Smooth muscle cell (in vitro differentiated cells): ENCODE results near the gene ACOXL. TPM values are rescaled to one million over a fixed set of nuclear protein-coding genes. Genes with fewer than 3 reads are reported as not detected.

Experiments
- DNase-seq: peaks from one replicate; lab custom pipeline; 2025; ENCODE audit not compliant: unreplicated experiment; lab: John Stamatoyannopoulos, UW
- H2AFZ ChIP-seq: fragments of 200-600 bp; sonication (generic); 2 replicates; pipeline ENCODE4 v1.6.0; 2016; ENCODE audit warnings: antibody characterized with exemption, low read depth, mild to moderate bottlenecking
- H3F3A ChIP-seq: fragments of 200-600 bp; sonication (generic); 2 replicates; pipeline ENCODE4 v1.6.0; 2017; ENCODE audit warnings: antibody characterized with exemption, low read depth
- H3K27ac ChIP-seq: fragments of 200-600 bp; sonication (generic); 2 replicates; pipeline ENCODE4 v1.5.1; 2016; ENCODE audit warnings: low read depth, mild to moderate bottlenecking
- H3K27me3 ChIP-seq: fragments of 200-600 bp; sonication (generic); 2 replicates; pipeline ENCODE4 v1.6.1; 2016; ENCODE audit warnings: low read depth, mild to moderate bottlenecking
- H3K36me3 ChIP-seq: fragments of 200-600 bp; sonication (generic); 2 replicates; pipeline ENCODE4 v1.5.1; 2016; ENCODE audit warnings: low read depth
- H3K4me1 ChIP-seq: fragments of 200-600 bp; sonication (generic); 2 replicates; pipeline ENCODE4 v1.5.1; 2016; ENCODE audit warnings: low read depth
- H3K4me2 ChIP-seq: fragments of 200-600 bp; sonication (generic); 2 replicates; pipeline ENCODE4 v1.6.0; 2016; ENCODE audit warnings: mild to moderate bottlenecking
- H3K4me3 ChIP-seq: fragments of 200-600 bp; sonication (generic); 2 replicates; pipeline ENCODE4 v1.5.1; 2016; ENCODE audit warnings: mild to moderate bottlenecking
- H3K79me2 ChIP-seq: fragments of 200-600 bp; sonication (generic); 2 replicates; pipeline ENCODE4 v1.6.0; 2016; ENCODE audit warnings: low read depth, mild to moderate bottlenecking
- H3K9ac ChIP-seq: fragments of 200-600 bp; sonication (generic); 2 replicates; pipeline ENCODE4 v1.6.0; 2016; ENCODE audit warnings: low read depth
- H3K9me3 ChIP-seq: fragments of 200-600 bp; sonication (generic); replicated peaks from 2 replicates; pipeline ENCODE4 v1.5.1; 2016; ENCODE audit warnings: low read depth
- H4K20me1 ChIP-seq: fragments of 200-600 bp; sonication (generic); 2 replicates; pipeline ENCODE4 v1.6.0; 2016; ENCODE audit warnings: low read depth
- CTCF ChIP-seq: fragments of 200-600 bp; sonication (generic); IDR thresholded peaks from 2 replicates; pipeline ENCODE4 v1.5.1; 2017; ENCODE audit warnings: borderline replicate concordance, mild to moderate bottlenecking, antibody characterized with exemption; ENCODE audit not compliant: insufficient read depth, poor library complexity, severe bottlenecking
- WGBS: methylation state at CpG from one replicate; pipeline ENCODE4 v1.1.7; 2016; ENCODE audit warnings: low lambda C conversion rate; 5-methylcytosine and 5-hydroxymethylcytosine counted together
- polyA plus RNA-seq: library from polyadenylated mRNA; unstranded; fragments of >200 nt; fragmentation: Nextera tagmentation; extraction: Ambion mirVana; gene quantifications from 2 replicates; pipeline ENCODE4 v1.2.1, GENCODE V29; 2016
- total RNA-seq: library from RNA; depleted of rRNA; stranded (reverse); fragments of >200 nt; gene quantifications from 2 replicates; pipeline ENCODE4 v1.2.3, GENCODE V29; 2014

ACOXL gene
- total and polyA plus RNA-seq, 2 experiments from 2014 or later: not detected

GRCh38 chr2:110828330-110828729, 96.0 kb downstream of the ACOXL start:
- Histone ChIP-seq H4K20me1 (no peaks in the 10 kb centered on the region), H3F3A (no peaks in the 10 kb centered on the region), H3K79me2 (no peaks in the 10 kb centered on the region), H3K4me3 (no peak overlapping the region), H3K9me3 (no peaks in the 10 kb centered on the region), H3K9ac (no peak overlapping the region), H3K4me1 (no peaks in the 10 kb centered on the region), H2AFZ (no peak overlapping the region), H3K27ac (no peak overlapping the region), H3K27me3 (peaks cover 9% of the 10 kb centered on the region), H3K4me2 (no peak overlapping the region), H3K36me3 (no peaks in the 10 kb centered on the region)
- WGBS: 56% methylated on average over 6 of the region's 6 CpGs
- no peak for DNase-seq
- TF ChIP-seq CTCF: no peak

GRCh38 chr2:110829413-110830146, 97.2 kb downstream of the ACOXL start:
- 93% methylated on average over 6 of the region's 6 CpGs for WGBS
- Histone ChIP-seq H3F3A (no peaks in the 10 kb centered on the region), H3K9ac (no peak overlapping the region), H3K27me3 (peaks cover 21% of the 10 kb centered on the region), H3K4me1 (peaks cover 1% of the 10 kb centered on the region), H2AFZ (no peak overlapping the region), H3K36me3 (no peaks in the 10 kb centered on the region), H3K4me3 (no peak overlapping the region), H4K20me1 (no peaks in the 10 kb centered on the region), H3K4me2 (no peak overlapping the region), H3K27ac (no peak overlapping the region), H3K9me3 (no peaks in the 10 kb centered on the region), H3K79me2 (no peaks in the 10 kb centered on the region)
- no peak for TF ChIP-seq CTCF
- no peak for DNase-seq

- Histone ChIP-seq H3K27ac (no peak overlapping the region), H3K9me3 (no peaks in the 10 kb centered on the region), H4K20me1 (no peaks in the 10 kb centered on the region), H3K4me1 (peaks cover 13% of the 10 kb centered on the region), H3K27me3 (peaks cover 29% of the 10 kb centered on the region), H2AFZ (no peak overlapping the region), H3K4me3 (no peak overlapping the region), H3K4me2 (no peak overlapping the region), H3K36me3 (no peaks in the 10 kb centered on the region), H3K79me2 (no peaks in the 10 kb centered on the region), H3F3A (no peaks in the 10 kb centered on the region), H3K9ac (no peak overlapping the region)
- no peak for TF ChIP-seq CTCF
- DNase-seq: no peak
- WGBS: 94% methylated on average over 1 of the region's 1 CpG
Measured at GRCh38 chr2:110832740-110833139, 100.4 kb downstream of the ACOXL start.
